Measurements from ENCODE around the gene DNAH17. TPM values are rescaled to one million over a fixed set of nuclear protein-coding genes. Genes with fewer than 3 reads are reported as not detected.

DNAH17 gene
- total and polyA plus RNA-seq, 2 of the 13 experiments (the other 11 are each of a cell fraction or from before 2014, with no cell fraction given) = 0.86 to 1.6 TPM

- TF ChIP-seq ZNF687 (CRISPR knock-in tag; IDR thresholded peaks at IDR 0.05) (peak; percentile 72), THAP11 (CRISPR knock-in tag; IDR thresholded peaks at IDR 0.05) (peak; percentile 48; the same call in 1 of the 2 replicates), FOXC1 (CRISPR knock-in tag; IDR thresholded peaks at IDR 0.05; ENCODE audit: borderline replicate concordance) (0 out of 2 replicates have a peak, but pooled peaks have one; percentile 46), ZNF337 (CRISPR knock-in tag; IDR thresholded peaks at IDR 0.05; ENCODE audit: borderline replicate concordance, low read depth) (0 out of 2 replicates have a peak, but pooled peaks have one; percentile 39), ZNF670 (CRISPR knock-in tag; IDR thresholded peaks at IDR 0.05; ENCODE audit: borderline replicate concordance) (0 out of 2 replicates have a peak, but pooled peaks have one; percentile 38), GLMP (CRISPR knock-in tag; IDR thresholded peaks at IDR 0.05; ENCODE audit: borderline replicate concordance) (no peak), ZNF704 (CRISPR knock-in tag; IDR thresholded peaks at IDR 0.05; ENCODE audit: borderline replicate concordance) (0 out of 2 replicates have a peak, but pooled peaks have one; percentile 78), TBP (CRISPR knock-in tag; IDR thresholded peaks at IDR 0.05) (peak; percentile 22; the same call in 1 of the 2 replicates), ZNF275 (CRISPR knock-in tag; IDR thresholded peaks at IDR 0.05; ENCODE audit: borderline replicate concordance) (peak; percentile 60; the same call in 1 of the 2 replicates), KAT2B (IDR thresholded peaks at IDR 0.05; ENCODE audit: borderline replicate concordance, low read depth, low read length) (no peak), ZFP90 (CRISPR knock-in tag; IDR thresholded peaks at IDR 0.05; ENCODE audit: borderline replicate concordance) (peak; percentile 74; the same call in 1 of the 2 replicates), FOXP4 (CRISPR knock-in tag; IDR thresholded peaks at IDR 0.05) (peak; percentile 33), NFE2 (CRISPR knock-in tag; IDR thresholded peaks at IDR 0.05) (no peak)
Observed at GRCh38 chr17:78497115-78497540, 80.1 kb downstream of the DNAH17 start (continued).

Measured in HepG2 (cell line).